Parathyroid adenoma (tissue), 2 donors: ENCODE data around the gene MAN2A1.
A peak's percentile ranks its signal among the peaks of the same experiment; 100 is the strongest.

Experiments used
- H2AFZ ChIP-seq: fragments of 300-600 bp; sonication (generic); one replicate; pipeline ENCODE4 v1.7.0; 2017; ENCODE audit warnings: antibody characterized with exemption, mild to moderate bottlenecking
- H3K27ac ChIP-seq: fragments of 300-600 bp; sonication (generic); one replicate; pipeline ENCODE4 v1.7.0; 2017
- H3K27me3 ChIP-seq: fragments of 300-600 bp; sonication (generic); one replicate; pipeline ENCODE4 v1.7.0; 2017; ENCODE audit warnings: low read length; ENCODE audit not compliant: control insufficient read depth, insufficient read depth
- H3K36me3 ChIP-seq: fragments of 300-600 bp; sonication (generic); one replicate; pipeline ENCODE4 v1.7.0; 2017; ENCODE audit warnings: low read length; ENCODE audit not compliant: control insufficient read depth, insufficient read depth
- H3K4me1 ChIP-seq: fragments of 300-600 bp; sonication (generic); one replicate; pipeline ENCODE4 v1.7.0; 2017; ENCODE audit warnings: control low read depth
- H3K4me2 ChIP-seq: fragments of 300-600 bp; sonication (generic); one replicate; pipeline ENCODE4 v1.7.0; 2017; ENCODE audit warnings: low read length
- H3K4me3 ChIP-seq: fragments of 300-600 bp; sonication (generic); one replicate; pipeline ENCODE4 v1.7.0; 2017; ENCODE audit warnings: low read depth, low read length
- H3K79me2 ChIP-seq: fragments of 300-600 bp; sonication (generic); one replicate; pipeline ENCODE4 v1.7.0; 2017; ENCODE audit warnings: control low read depth
- H3K9ac ChIP-seq: fragments of 300-600 bp; sonication (generic); one replicate; pipeline ENCODE4 v1.7.0; 2017; ENCODE audit warnings: mild to moderate bottlenecking
- H3K9me3 ChIP-seq: fragments of 300-600 bp; sonication (generic); one replicate; pipeline ENCODE4 v1.7.0; 2017; ENCODE audit warnings: low read length; ENCODE audit not compliant: control insufficient read depth
- CTCF ChIP-seq: fragments of 300-600 bp; sonication (generic); IDR thresholded peaks from one replicate; pipeline ENCODE4 v1.7.0; 2017; ENCODE audit warnings: antibody characterized with exemption, mild to moderate bottlenecking
- donor health status: primary hyperparathyroidism.

MAN2A1 gene

GRCh38 chr5:109654455-109654854, 35.3 kb upstream of the MAN2A1 start:
- Histone ChIP-seq H3K9ac (no peak overlapping the region), H3K4me1 (peaks cover 16% of the 10 kb centered on the region), H3K79me2 (no peaks in the 10 kb centered on the region), H3K27me3 (no peaks in the 10 kb centered on the region), H3K36me3 (no peaks in the 10 kb centered on the region), H2AFZ (peak overlapping the region; percentile 65), H3K4me2 (no peak overlapping the region), H3K4me3 (no peak overlapping the region), H3K9me3 (no peaks in the 10 kb centered on the region), H3K27ac (peak overlapping the region; percentile 30)
- no peak for TF ChIP-seq CTCF

GRCh38 chr5:109655841-109656240, 33.9 kb upstream of the MAN2A1 start:
- Histone ChIP-seq H2AFZ (no peak overlapping the region), H3K4me1 (peaks cover 16% of the 10 kb centered on the region), H3K9ac (no peak overlapping the region), H3K27ac (no peak overlapping the region), H3K27me3 (no peaks in the 10 kb centered on the region), H3K36me3 (no peaks in the 10 kb centered on the region), H3K4me3 (no peak overlapping the region), H3K4me2 (no peak overlapping the region), H3K9me3 (no peaks in the 10 kb centered on the region), H3K79me2 (no peaks in the 10 kb centered on the region)
- no peak for TF ChIP-seq CTCF

- no peaks in the 10 kb centered on the region for H3K79me2 ChIP-seq
- no peaks in the 10 kb centered on the region for H3K27me3 ChIP-seq
- H3K36me3 ChIP-seq, result no peaks in the 10 kb centered on the region
- no peak overlapping the region for H3K27ac ChIP-seq
- H3K4me1 ChIP-seq, result peaks cover 16% of the 10 kb centered on the region
- peak overlapping the region; percentile 74 for H2AFZ ChIP-seq
- H3K9me3 ChIP-seq, result no peaks in the 10 kb centered on the region
- H3K9ac ChIP-seq, result no peak overlapping the region
- H3K4me3 ChIP-seq, result no peak overlapping the region
- TF ChIP-seq CTCF, result no peak
- no peak overlapping the region for H3K4me2 ChIP-seq
Measured at GRCh38 chr5:109656829-109657228, 32.9 kb upstream of the MAN2A1 start.

GRCh38 chr5:109659901-109660300, 29.8 kb upstream of the MAN2A1 start:
- H3K4me3 ChIP-seq, result no peak overlapping the region
- no peak overlapping the region for H3K4me2 ChIP-seq
- H3K36me3 ChIP-seq, result no peaks in the 10 kb centered on the region
- H3K27me3 ChIP-seq, result no peaks in the 10 kb centered on the region
- no peaks in the 10 kb centered on the region for H3K79me2 ChIP-seq
- H2AFZ ChIP-seq, result no peak overlapping the region
- no peak overlapping the region for H3K27ac ChIP-seq
- no peak overlapping the region for H3K9ac ChIP-seq
- TF ChIP-seq CTCF, result no peak
- no peaks in the 10 kb centered on the region for H3K9me3 ChIP-seq
- H3K4me1 ChIP-seq, result peaks cover 10% of the 10 kb centered on the region

GRCh38 chr5:109660301-109660700, 29.4 kb upstream of the MAN2A1 start:
- no peak for TF ChIP-seq CTCF
- no peak overlapping the region for H3K9ac ChIP-seq
- no peak overlapping the region for H2AFZ ChIP-seq
- no peak overlapping the region for H3K4me2 ChIP-seq
- no peaks in the 10 kb centered on the region for H3K36me3 ChIP-seq
- H3K79me2 ChIP-seq, result no peaks in the 10 kb centered on the region
- H3K4me3 ChIP-seq, result no peak overlapping the region
- H3K27me3 ChIP-seq, result no peaks in the 10 kb centered on the region
- no peaks in the 10 kb centered on the region for H3K9me3 ChIP-seq
- peaks cover 10% of the 10 kb centered on the region for H3K4me1 ChIP-seq
- no peak overlapping the region for H3K27ac ChIP-seq
